ENCODE measurements around the gene POLR3K. TPM values are rescaled to one million over a fixed set of nuclear protein-coding genes. Genes with fewer than 3 reads are reported as not detected.
A peak's percentile ranks its signal among the peaks of the same experiment; 100 is the strongest.

POLR3K gene
- total RNA-seq = 6.3 and 6.6 TPM in 2 replicates

- DNase-seq = peak; percentile 98
Observed at GRCh38 chr16:53346-54236, at the start of gene POLR3K, which contains the start of gene SNRNP25. Gene POLR3K (minus strand): TSS chr16:53608. CDS start chr16:53586, 22 bp downstream. Gene SNRNP25 (plus strand): TSS chr16:53828. CDS start chr16:54017, 189 bp downstream.

GRCh38 chr16:102060-102855, 48.9 kb upstream of the POLR3K start:
- DNase-seq = peak; percentile 52

GRCh38 chr16:101586-101985, 48.2 kb upstream of the POLR3K start:
- DNase-seq = no peak

- DNase-seq = no peak
Observed at GRCh38 chr16:100989-101388, 47.6 kb upstream of the POLR3K start.

- DNase-seq = no peak
Observed at GRCh38 chr16:97822-98221, 44.4 kb upstream of the POLR3K start.

- peak; percentile 94 for DNase-seq
Observed at GRCh38 chr16:96935-97381, 43.5 kb upstream of the POLR3K start.

GRCh38 chr16:94918-95265, 41.5 kb upstream of the POLR3K start:
- no peak for DNase-seq

GRCh38 chr16:92431-93339, 39.3 kb upstream of the POLR3K start:
- DNase-seq = no peak

- no peak for DNase-seq
Observed at GRCh38 chr16:91484-91883, 38.1 kb upstream of the POLR3K start.

- DNase-seq = no peak
Observed at GRCh38 chr16:89391-90302, 36.2 kb upstream of the POLR3K start.

GRCh38 chr16:88613-89012, 35.2 kb upstream of the POLR3K start:
- DNase-seq = no peak

- DNase-seq = no peak
Observed at GRCh38 chr16:86483-86952, 33.1 kb upstream of the POLR3K start.

GRCh38 chr16:85865-86264, 32.5 kb upstream of the POLR3K start:
- no peak for DNase-seq

GRCh38 chr16:85407-85782, 32.0 kb upstream of the POLR3K start:
- no peak for DNase-seq

- peak; percentile 97 for DNase-seq
Observed at GRCh38 chr16:84718-85406, 31.5 kb upstream of the POLR3K start.

- peak; percentile 57 for DNase-seq
Observed at GRCh38 chr16:83781-84615, 30.6 kb upstream of the POLR3K start.

- no peak for DNase-seq
Observed at GRCh38 chr16:83060-83603, 29.7 kb upstream of the POLR3K start.

GRCh38 chr16:79151-80054, 26.0 kb upstream of the POLR3K start:
- peak; percentile 85 for DNase-seq
